Measurements from ENCODE around the gene ELOVL5. TPM values are rescaled to one million over a fixed set of nuclear protein-coding genes. Genes with fewer than 3 reads are reported as not detected.

ELOVL5 gene
- total RNA-seq, 1 experiment from 2014 or later = 121 TPM

- H4K8ac ChIP-seq (replicated peaks; ENCODE audit: insufficient read length, low read depth, low read length) = no peak overlapping the region
- no peak overlapping the region for H3K14ac ChIP-seq (ENCODE audit: insufficient read depth, low read length)
- H2AK5ac ChIP-seq (ENCODE audit: insufficient read length, low read length) = no peak overlapping the region
- H3K27ac Mint-ChIP-seq = no peak overlapping the region
- H3K27ac ChIP-seq (ENCODE audit: insufficient read length, low read depth, low read length) = no peak overlapping the region
- H3K79me1 ChIP-seq (ENCODE audit: insufficient read depth, low read depth, low read length, poor library complexity, severe bottlenecking) = no peaks in the 10 kb centered on the region
- H3K4me2 ChIP-seq (ENCODE audit: insufficient read depth, insufficient read length, low read length) = no peak overlapping the region
- H3K9ac ChIP-seq (ENCODE audit: extremely low read depth, insufficient read length, low read length) = no peak overlapping the region
- no peak for TF ChIP-seq CTCF (conservative IDR thresholded peaks at IDR 0.05)
- H3K23ac ChIP-seq (ENCODE audit: insufficient read length, low read depth, low read length) = no peak overlapping the region
- H2BK15ac ChIP-seq (ENCODE audit: low read depth, low read length) = no peak overlapping the region
- H3K4me1 Mint-ChIP-seq = peaks cover 0 to 2% of the 10 kb centered on the region in 2 experiments; a peak in 2 of 4 replicates
- peaks cover 2% of the 10 kb centered on the region; the same call in 1 of the 2 replicates for H3K27me3 Mint-ChIP-seq (ENCODE audit: low read depth)
- H3K56ac ChIP-seq (ENCODE audit: insufficient read length, low read depth, low read length) = no peak overlapping the region
- H2BK5ac ChIP-seq (ENCODE audit: insufficient read length, low read length) = no peak overlapping the region
- H3K23me2 ChIP-seq (ENCODE audit: insufficient read length, low read depth, low read length, poor library complexity, severe bottlenecking) = no peaks in the 10 kb centered on the region
- H4K91ac ChIP-seq (ENCODE audit: insufficient read length, low read depth, low read length) = no peak overlapping the region
- no peak overlapping the region for H3K4me3 Mint-ChIP-seq
- no CpG with 5 or more reads among the region's 3 CpGs for WGBS (ENCODE audit: extremely low coverage, insufficient read length, low lambda C conversion rate)
- no peaks in the 10 kb centered on the region for H3K79me2 ChIP-seq (ENCODE audit: insufficient read depth, low read length)
- H4K20me1 ChIP-seq (ENCODE audit: control insufficient read depth, insufficient read depth, insufficient read length) = no peaks in the 10 kb centered on the region
- no peak for DNase-seq
- no peak overlapping the region for H2BK20ac ChIP-seq (ENCODE audit: low read depth, low read length, poor library complexity, severe bottlenecking)
- H3K18ac ChIP-seq (ENCODE audit: insufficient read length, low read depth, low read length) = no peak overlapping the region
- H3K36me3 Mint-ChIP-seq (ENCODE audit: insufficient read depth in 1 of 3, low read depth in 3 of 3) = no peaks in the 10 kb centered on the region; a peak in 1 of 7 replicates
- no peak overlapping the region for H4K5ac ChIP-seq (ENCODE audit: insufficient read length, low read depth, low read length)
- peaks cover 0 to 8% of the 10 kb centered on the region in 2 experiments; a peak in 2 of 5 replicates for H3K9me3 Mint-ChIP-seq
- H2BK120ac ChIP-seq (ENCODE audit: low read depth, low read length, poor library complexity, severe bottlenecking) = no peak overlapping the region
- no peak overlapping the region for H3K4ac ChIP-seq (ENCODE audit: low read depth, low read length)
- no peak overlapping the region for H3T11ph ChIP-seq (ENCODE audit: low read length)
- no peaks in the 10 kb centered on the region for H3K27me3 ChIP-seq (ENCODE audit: insufficient read depth, low read length)
- H2BK12ac ChIP-seq (ENCODE audit: insufficient read length, low read depth, low read length) = no peak overlapping the region
- H2AFZ ChIP-seq (ENCODE audit: low read length) = no peak overlapping the region
- peaks cover 5% of the 10 kb centered on the region for H3K9me3 ChIP-seq (ENCODE audit: control insufficient read depth, low read depth, low read length)
- no peaks in the 10 kb centered on the region for H3K4me1 ChIP-seq (ENCODE audit: insufficient read depth, low read length)
Observed at GRCh38 chr6:53236241-53236640, 112.5 kb downstream of the ELOVL5 start.

All from H9 (cell line).